CD8-positive, alpha-beta memory T cell (primary cell): ENCODE data around the gene RDH8. TPM values are rescaled to one million over a fixed set of nuclear protein-coding genes. Genes with fewer than 3 reads are reported as not detected.
A peak's percentile ranks its signal among the peaks of the same experiment; 100 is the strongest.

Experiments
- CTCF ChIA-PET: fragments of 350-600 bp; sonication (Branson Sonifier 250); formaldehyde crosslinking; loops from one replicate; lab custom pipeline; 2021; ENCODE audit warnings: antibody characterized with exemption; lab: Charles Lee
- POLR2A ChIA-PET: fragments of 350-600 bp; sonication (Branson Sonifier 250); formaldehyde crosslinking; loops from one replicate; lab custom pipeline; 2021; ENCODE audit warnings: antibody characterized with exemption; lab: Charles Lee
- DNase-seq, 5 donors: peaks; one replicate each; pipeline versions ENCODE4 v3.0.0 to v3.0.0-alpha.2; 2020 to 2022; ENCODE audit warnings: mixed read lengths in 1 of 5
- H3K27ac ChIP-seq: one replicate; pipeline ENCODE4 v1.7.0; 2013; ENCODE audit warnings: low read depth, mild to moderate bottlenecking, low read length, moderate library complexity
- H3K27me3 ChIP-seq: 2 replicates; pipeline ENCODE4 v1.7.0; 2013; ENCODE audit warnings: low read length, mild to moderate bottlenecking; ENCODE audit not compliant: insufficient read depth, poor library complexity, severe bottlenecking
- H3K36me3 ChIP-seq: 2 replicates; pipeline ENCODE4 v1.7.0; 2013; ENCODE audit warnings: mild to moderate bottlenecking, low read length, moderate library complexity; ENCODE audit not compliant: insufficient read depth
- H3K4me1 ChIP-seq: 2 replicates; pipeline ENCODE4 v1.7.0; 2013; ENCODE audit warnings: mild to moderate bottlenecking, low read length, moderate library complexity; ENCODE audit not compliant: insufficient read depth
- H3K4me3 ChIP-seq: 2 replicates; pipeline ENCODE4 v1.7.0; 2013; ENCODE audit warnings: mild to moderate bottlenecking, low read length
- H3K9me3 ChIP-seq: 2 replicates; pipeline ENCODE4 v1.7.0; 2013; ENCODE audit warnings: mild to moderate bottlenecking, low read length
- H3K27ac Mint-ChIP-seq, 8 donors: one replicate each; pipeline ENCODE4 v1.8.0; 2020 to 2021; ENCODE audit warnings: mixed read lengths in 8 of 8, mild to moderate bottlenecking in 6 of 8, inconsistent platforms in 3 of 8, moderate library complexity in 3 of 8
- H3K27me3 Mint-ChIP-seq, 2 donors: one replicate each; pipeline ENCODE4 v1.8.0; 2020 to 2021; ENCODE audit warnings: mixed read lengths in 2 of 2, mild to moderate bottlenecking in 1 of 2, moderate library complexity in 1 of 2
- H3K36me3 Mint-ChIP-seq, 3 donors: one replicate each; pipeline ENCODE4 v1.8.0; 2020 to 2021; ENCODE audit warnings: mixed read lengths in 3 of 3, inconsistent platforms in 1 of 3, mild to moderate bottlenecking in 1 of 3
- H3K4me1 Mint-ChIP-seq, 3 donors: one replicate each; pipeline ENCODE4 v1.8.0; 2020 to 2021; ENCODE audit warnings: mixed read lengths in 3 of 3, inconsistent platforms in 1 of 3, mild to moderate bottlenecking in 1 of 3
- H3K4me3 Mint-ChIP-seq, 7 donors: one replicate each; pipeline ENCODE4 v1.8.0; 2020 to 2021; ENCODE audit warnings: mixed read lengths in 7 of 7, mild to moderate bottlenecking in 6 of 7, moderate library complexity in 4 of 7, inconsistent platforms in 2 of 7
- H3K9me3 Mint-ChIP-seq, 5 donors: one replicate each; pipeline ENCODE4 v1.8.0; 2020 to 2022; ENCODE audit warnings: mixed read lengths in 5 of 5, mild to moderate bottlenecking in 3 of 5, moderate library complexity in 2 of 5, inconsistent platforms in 1 of 5
- polyA plus RNA-seq: library from polyadenylated mRNA; unstranded; fragments of 300-500 nt; fragmentation: Illumina TruSeq; gene quantifications from one replicate; pipeline ENCODE4 v1.2.3, GENCODE V29; 2021
- total RNA-seq, 2 experiments: library from RNA; stranded (reverse); gene quantifications; one replicate each; pipeline ENCODE4 v1.2.3, GENCODE V29; 2021

The RDH8 gene
- total and polyA plus RNA-seq, 3 experiments from 2014 or later: not detected

GRCh38 chr19:10044390-10044789 is 31.1 kb downstream of the RDH8 start:
- no peaks in the 10 kb centered on the region for H3K36me3 ChIP-seq
- no peak overlapping the region for H3K4me3 ChIP-seq
- H3K27ac ChIP-seq: no peak overlapping the region
- no peaks in the 10 kb centered on the region for H3K4me1 ChIP-seq
- DNase-seq: no peak
- no peak overlapping the region for H3K4me3 Mint-ChIP-seq
- peaks cover 27 to 63% of the 10 kb centered on the region in 2 donors for H3K27me3 Mint-ChIP-seq
- H3K27ac Mint-ChIP-seq: no peak overlapping the region
- POLR2A ChIA-PET: no interaction called here
- no peaks in the 10 kb centered on the region for H3K4me1 Mint-ChIP-seq
- H3K27me3 ChIP-seq: peaks cover 3% of the 10 kb centered on the region
- CTCF ChIA-PET: no interaction called here
- no peaks in the 10 kb centered on the region for H3K9me3 ChIP-seq
- H3K9me3 Mint-ChIP-seq: peaks cover 0 to 2% (median 0%) of the 10 kb centered on the region in 5 donors
- H3K36me3 Mint-ChIP-seq: no peaks in the 10 kb centered on the region

- DNase-seq: no peak
- Mint-ChIP-seq H3K4me1 (no peaks in the 10 kb centered on the region), H3K27ac (peak overlapping the region in 1 of 8 donors; percentile 52), H3K27me3 (peaks cover 25 to 62% of the 10 kb centered on the region in 2 donors), H3K36me3 (no peaks in the 10 kb centered on the region), H3K9me3 (peaks cover 0 to 2% (median 0%) of the 10 kb centered on the region in 5 donors), H3K4me3 (no peak overlapping the region)
- ChIA-PET CTCF (no interaction called here), POLR2A (no interaction called here)
- Histone ChIP-seq H3K36me3 (no peaks in the 10 kb centered on the region), H3K4me3 (no peak overlapping the region), H3K4me1 (no peaks in the 10 kb centered on the region), H3K9me3 (no peaks in the 10 kb centered on the region), H3K27me3 (peaks cover 3% of the 10 kb centered on the region), H3K27ac (no peak overlapping the region)
Observed at GRCh38 chr19:10045371-10045770, 32.1 kb downstream of the RDH8 start.

- no peaks in the 10 kb centered on the region for H3K4me1 Mint-ChIP-seq
- Histone ChIP-seq H3K27me3 (peaks cover 3% of the 10 kb centered on the region), H3K4me3 (no peak overlapping the region), H3K4me1 (no peaks in the 10 kb centered on the region), H3K36me3 (no peaks in the 10 kb centered on the region), H3K27ac (no peak overlapping the region), H3K9me3 (no peaks in the 10 kb centered on the region)
- no peak overlapping the region for H3K27ac Mint-ChIP-seq
- no peak for DNase-seq
- POLR2A ChIA-PET: no interaction called here
- no peaks in the 10 kb centered on the region for H3K36me3 Mint-ChIP-seq
- peaks cover 0 to 2% (median 0%) of the 10 kb centered on the region in 5 donors for H3K9me3 Mint-ChIP-seq
- CTCF ChIA-PET: interaction anchor here (0.7 kb wide), 1 partner anchor 22 kb away, joined by 4 read pairs; no protein-coding TSS in a partner anchor
- peaks cover 13 to 24% of the 10 kb centered on the region in 2 donors for H3K27me3 Mint-ChIP-seq
- no peak overlapping the region for H3K4me3 Mint-ChIP-seq
Observed at GRCh38 chr19:10049626-10050025, 36.3 kb downstream of the RDH8 start.

GRCh38 chr19:10052602-10053360 is 39.5 kb downstream of the RDH8 start:
- POLR2A ChIA-PET: no interaction called here
- Mint-ChIP-seq H3K27me3 (peaks cover 1 to 7% of the 10 kb centered on the region in 2 donors), H3K4me3 (no peak overlapping the region), H3K36me3 (no peaks in the 10 kb centered on the region), H3K9me3 (no peaks in the 10 kb centered on the region), H3K27ac (peak overlapping the region in 1 of 8 donors; percentile 11), H3K4me1 (peaks cover 0 to 2% (median 0%) of the 10 kb centered on the region in 3 donors)
- Histone ChIP-seq H3K27ac (no peak overlapping the region), H3K4me3 (no peak overlapping the region), H3K9me3 (no peaks in the 10 kb centered on the region), H3K4me1 (no peaks in the 10 kb centered on the region), H3K36me3 (no peaks in the 10 kb centered on the region), H3K27me3 (no peaks in the 10 kb centered on the region)
- CTCF ChIA-PET: interaction anchor here (0.7 kb wide), 1 partner anchor 1359 kb away, joined by 3 read pairs; no protein-coding TSS in a partner anchor
- DNase-seq: no peak

- Mint-ChIP-seq H3K36me3 (no peaks in the 10 kb centered on the region), H3K27ac (no peak overlapping the region), H3K27me3 (peaks cover 27 to 30% of the 10 kb centered on the region in 2 donors), H3K4me3 (no peak overlapping the region), H3K9me3 (no peaks in the 10 kb centered on the region), H3K4me1 (no peaks in the 10 kb centered on the region)
- POLR2A ChIA-PET: no interaction called here
- Histone ChIP-seq H3K36me3 (no peaks in the 10 kb centered on the region), H3K4me1 (no peaks in the 10 kb centered on the region), H3K27ac (no peak overlapping the region), H3K9me3 (no peaks in the 10 kb centered on the region), H3K27me3 (no peaks in the 10 kb centered on the region), H3K4me3 (no peak overlapping the region)
- no peak for DNase-seq
- CTCF ChIA-PET: no interaction called here
Observed at GRCh38 chr19:10061717-10062310, 48.5 kb downstream of the RDH8 start.

GRCh38 chr19:10068205-10068604 is 54.9 kb downstream of the RDH8 start:
- ChIA-PET POLR2A (no interaction called here), CTCF (no interaction called here)
- peak overlapping the region in 1 of 7 donors; percentile 61 for H3K4me3 Mint-ChIP-seq

GRCh38 chr19:10069046-10069445 is 55.8 kb downstream of the RDH8 start:
- peak overlapping the region in 1 of 8 donors; percentile 84 for H3K27ac Mint-ChIP-seq
- no peak for DNase-seq
- H3K4me1 Mint-ChIP-seq: peaks cover 7 to 10% (median 9%) of the 10 kb centered on the region in 3 donors
- H3K27me3 ChIP-seq: no peaks in the 10 kb centered on the region
- no peak overlapping the region for H3K27ac ChIP-seq
- peaks cover 0 to 4% (median under 1%) of the 10 kb centered on the region in 5 donors for H3K9me3 Mint-ChIP-seq
- peaks cover 4 to 6% of the 10 kb centered on the region in 2 donors for H3K27me3 Mint-ChIP-seq
- ChIA-PET POLR2A (no interaction called here), CTCF (no interaction called here)
- no peaks in the 10 kb centered on the region for H3K36me3 ChIP-seq
- H3K4me3 Mint-ChIP-seq: no peak overlapping the region
- no peaks in the 10 kb centered on the region for H3K36me3 Mint-ChIP-seq
- H3K9me3 ChIP-seq: peaks cover 4% of the 10 kb centered on the region
- H3K4me3 ChIP-seq: no peak overlapping the region
- H3K4me1 ChIP-seq: no peaks in the 10 kb centered on the region

More at GRCh38 chr19:10068205-10068604, 54.9 kb downstream of the RDH8 start:
- H3K36me3 ChIP-seq: no peaks in the 10 kb centered on the region
- H3K27ac ChIP-seq: no peak overlapping the region
- no peaks in the 10 kb centered on the region for H3K4me1 ChIP-seq
- H3K9me3 ChIP-seq: no peaks in the 10 kb centered on the region
- H3K36me3 Mint-ChIP-seq: no peaks in the 10 kb centered on the region
- H3K9me3 Mint-ChIP-seq: peaks cover 0 to 4% (median 0%) of the 10 kb centered on the region in 5 donors
- H3K27me3 ChIP-seq: no peaks in the 10 kb centered on the region
- peak overlapping the region in 2 of 8 donors; percentile 35 to 63 for H3K27ac Mint-ChIP-seq
- H3K4me1 Mint-ChIP-seq: peaks cover 7 to 10% (median 9%) of the 10 kb centered on the region in 3 donors
- peaks cover 7 to 8% of the 10 kb centered on the region in 2 donors for H3K27me3 Mint-ChIP-seq
- no peak for DNase-seq
- no peak overlapping the region for H3K4me3 ChIP-seq
